ENCODE data around the gene FASTK.

- TF ChIP-seq CTCF (IDR thresholded peaks at IDR 0.05) (peak in 1 of 3 experiments; percentile 7), POLR2A (IDR thresholded peaks at IDR 0.05) (no peak)
Measured at GRCh38 chr7:151115121-151115835, 34.7 kb upstream of the FASTK start.

All from testis (tissue), 2 donors.